Measurements from ENCODE around the gene ARL11. TPM values are rescaled to one million over a fixed set of nuclear protein-coding genes. Genes with fewer than 3 reads are reported as not detected.

The ARL11 gene
- total and polyA plus RNA-seq, 8 donors, result 0.44 to 7.6 (median 0.61) TPM

GRCh38 chr13:49679246-49679645 is 50.9 kb downstream of the ARL11 start:
- H3K36me3 ChIP-seq, result peaks cover 0 to 9% of the 10 kb centered on the region in 2 donors
- H3K4me1 ChIP-seq, result no peaks in the 10 kb centered on the region
- ATAC-seq (peak; percentile 47), DNase-seq (peak in 1 of 4 donors; percentile 9)
- no peak for TF ChIP-seq CTCF (IDR thresholded peaks at IDR 0.05)
- no peaks in the 10 kb centered on the region for H3K27me3 ChIP-seq
- H3K4me3 ChIP-seq, result no peak overlapping the region
- intact Hi-C loops (cut with DNase I), result no loop called here
- no peak overlapping the region for H3K27ac ChIP-seq
- H3K9me3 ChIP-seq, result peaks cover 0 to 3% of the 10 kb centered on the region in 2 donors

GRCh38 chr13:49681842-49682435 is 53.6 kb downstream of the ARL11 start:
- Histone ChIP-seq H3K4me1 (no peaks in the 10 kb centered on the region), H3K27ac (no peak overlapping the region), H3K9me3 (peaks cover 0 to 3% of the 10 kb centered on the region in 2 donors), H3K4me3 (no peak overlapping the region), H3K27me3 (no peaks in the 10 kb centered on the region), H3K36me3 (peaks cover 0 to 17% of the 10 kb centered on the region in 2 donors)
- ATAC-seq (no peak), DNase-seq (no peak)
- TF ChIP-seq CTCF (IDR thresholded peaks at IDR 0.05), result no peak
- intact Hi-C loops (cut with DNase I), result no loop called here

Other genes starting within 250 kb of the ARL11 start
- gene CAB39L, start 184.4 kb upstream of the ARL11 start, total RNA-seq, result 10 to 100 TPM in 1 of 2 donors, 1 to 10 TPM in 1; 8.6 to 12.8 TPM
- gene CAB39L, start 184.4 kb upstream of the ARL11 start, polyA plus RNA-seq (ENCODE audit: insufficient read length in 6 of 6), result 10 to 100 TPM in 3 of 6 donors, 1 to 10 TPM in 3; 9.2 to 11.4 (median 10.1) TPM
- 10 to 100 TPM; 11.4 to 14.0 TPM for gene SETDB2, start 184.2 kb upstream of the ARL11 start, total RNA-seq
- 10 to 100 TPM; 17.6 to 19.6 (median 18.9) TPM for gene SETDB2, start 184.2 kb upstream of the ARL11 start, polyA plus RNA-seq (ENCODE audit: insufficient read length in 6 of 6)
- 10 to 100 TPM; 42.9 to 55.5 TPM for gene PHF11, start 132.6 kb upstream of the ARL11 start, total RNA-seq
- 10 to 100 TPM; 58.4 to 80.2 (median 71.5) TPM for gene PHF11, start 132.6 kb upstream of the ARL11 start, polyA plus RNA-seq (ENCODE audit: insufficient read length in 6 of 6)
- 10 to 100 TPM; 24.1 to 25.4 TPM for gene RCBTB1, start 42.9 kb upstream of the ARL11 start, total RNA-seq
- gene RCBTB1, start 42.9 kb upstream of the ARL11 start, polyA plus RNA-seq (ENCODE audit: insufficient read length in 6 of 6), result 10 to 100 TPM; 33.3 to 39.8 (median 36.0) TPM
- 10 to 100 TPM; 54.6 to 68.7 TPM for gene EBPL, start 63.0 kb downstream of the ARL11 start, total RNA-seq
- 10 to 100 TPM; 54.7 to 79.9 (median 72.7) TPM for gene EBPL, start 63.0 kb downstream of the ARL11 start, polyA plus RNA-seq (ENCODE audit: insufficient read length in 6 of 6)
- gene KPNA3, start 164.2 kb downstream of the ARL11 start, total RNA-seq, result 10 to 100 TPM; 36.0 to 41.2 TPM
- 10 to 100 TPM; 31.5 to 42.0 (median 38.3) TPM for gene KPNA3, start 164.2 kb downstream of the ARL11 start, polyA plus RNA-seq (ENCODE audit: insufficient read length in 6 of 6)

All from left lung (tissue), 10 donors.